Measurements from ENCODE around the gene KLHDC10. TPM values are rescaled to one million over a fixed set of nuclear protein-coding genes. Genes with fewer than 3 reads are reported as not detected.
"Not testable (repeated sequence)": the region's sequence is repeated elsewhere in the genome, so short reads cannot be mapped to it uniquely, and the experiment has no call there.

The KLHDC10 gene
- total RNA-seq, 2 experiments from 2014 or later = 7.0 to 8.8 TPM

DNA sequence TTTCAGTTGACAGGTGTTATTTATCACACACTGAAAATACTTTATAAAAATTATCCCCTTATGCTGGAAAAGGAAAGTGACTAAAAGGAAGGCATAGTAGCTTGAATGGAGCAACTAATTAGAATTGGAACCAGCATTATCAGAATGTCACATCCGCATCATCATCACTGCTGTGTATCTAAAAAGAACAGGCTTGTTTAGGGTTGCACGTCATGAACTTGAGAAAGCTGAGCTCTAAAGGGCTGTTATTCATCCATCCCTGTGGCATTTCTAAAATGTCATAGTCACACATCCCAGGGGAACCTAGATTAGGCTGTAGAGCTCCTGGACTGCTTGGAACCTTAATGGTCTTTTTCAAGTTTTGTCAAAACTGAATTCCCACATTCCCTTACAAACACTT, 54.4 kb downstream of the KLHDC10 start:
- POLR2A ChIA-PET = no interaction called here
- intact Hi-C loops (cut with DNase I, micrococcal nuclease) = no loop called here

GRCh38 chr7:130126840-130127239, 56.5 kb downstream of the KLHDC10 start:
- peaks cover 83% of the 10 kb centered on the region for H3K36me3 ChIP-seq (ENCODE audit: insufficient read depth, low read length)
- H3K9me3 ChIP-seq (ENCODE audit: control insufficient read depth in 1 of 2, insufficient read depth in 1 of 2, low read length in 2 of 2); H3K9me3 Mint-ChIP-seq; H3K4me3 ChIP-seq (ENCODE audit: low read length); H3K4me1 Mint-ChIP-seq (ENCODE audit: low read depth); H3K27me3 Mint-ChIP-seq; CTCF ChIA-PET; H3K27ac ChIP-seq (ENCODE audit: low read depth in 1 of 2, low read length in 2 of 2); ATAC-seq (ENCODE audit: poor library complexity); H3K4me1 ChIP-seq (ENCODE audit: insufficient read depth, low read length); H3K27ac Mint-ChIP-seq; POLR2A ChIA-PET; intact Hi-C loops (cut with DNase I, micrococcal nuclease); DNase-seq; H3K27me3 ChIP-seq (ENCODE audit: control insufficient read depth in 1 of 2, insufficient read depth in 2 of 2, low read length in 2 of 2); H3K4me3 Mint-ChIP-seq: not testable (repeated sequence)
- peaks cover 89% of the 10 kb centered on the region for H3K36me3 Mint-ChIP-seq (ENCODE audit: low read depth)

More for the DNA sequence above, 54.4 kb downstream of the KLHDC10 start:
- Histone ChIP-seq H3K9me3 (ENCODE audit: control insufficient read depth in 1 of 2, insufficient read depth in 1 of 2, low read length in 2 of 2) (no peaks in the 10 kb centered on the region), H3K4me1 (ENCODE audit: insufficient read depth, low read length) (no peaks in the 10 kb centered on the region), H3K4me3 (ENCODE audit: low read length) (no peak overlapping the region), H3K36me3 (ENCODE audit: insufficient read depth, low read length) (peaks cover 81% of the 10 kb centered on the region), H3K27ac (ENCODE audit: low read depth in 1 of 2, low read length in 2 of 2) (no peak overlapping the region), H3K27me3 (ENCODE audit: control insufficient read depth in 1 of 2, insufficient read depth in 2 of 2, low read length in 2 of 2) (no peaks in the 10 kb centered on the region)
- Mint-ChIP-seq H3K9me3 (no peaks in the 10 kb centered on the region), H3K4me1 (ENCODE audit: low read depth) (no peaks in the 10 kb centered on the region), H3K27ac (no peak overlapping the region), H3K36me3 (ENCODE audit: low read depth) (peaks cover 90% of the 10 kb centered on the region), H3K4me3 (no peak overlapping the region), H3K27me3 (no peaks in the 10 kb centered on the region)
- DNase-seq = no peak
- no peak for ATAC-seq (ENCODE audit: poor library complexity)
- CTCF ChIA-PET = no interaction called here
- TF ChIP-seq, protein P1, sequence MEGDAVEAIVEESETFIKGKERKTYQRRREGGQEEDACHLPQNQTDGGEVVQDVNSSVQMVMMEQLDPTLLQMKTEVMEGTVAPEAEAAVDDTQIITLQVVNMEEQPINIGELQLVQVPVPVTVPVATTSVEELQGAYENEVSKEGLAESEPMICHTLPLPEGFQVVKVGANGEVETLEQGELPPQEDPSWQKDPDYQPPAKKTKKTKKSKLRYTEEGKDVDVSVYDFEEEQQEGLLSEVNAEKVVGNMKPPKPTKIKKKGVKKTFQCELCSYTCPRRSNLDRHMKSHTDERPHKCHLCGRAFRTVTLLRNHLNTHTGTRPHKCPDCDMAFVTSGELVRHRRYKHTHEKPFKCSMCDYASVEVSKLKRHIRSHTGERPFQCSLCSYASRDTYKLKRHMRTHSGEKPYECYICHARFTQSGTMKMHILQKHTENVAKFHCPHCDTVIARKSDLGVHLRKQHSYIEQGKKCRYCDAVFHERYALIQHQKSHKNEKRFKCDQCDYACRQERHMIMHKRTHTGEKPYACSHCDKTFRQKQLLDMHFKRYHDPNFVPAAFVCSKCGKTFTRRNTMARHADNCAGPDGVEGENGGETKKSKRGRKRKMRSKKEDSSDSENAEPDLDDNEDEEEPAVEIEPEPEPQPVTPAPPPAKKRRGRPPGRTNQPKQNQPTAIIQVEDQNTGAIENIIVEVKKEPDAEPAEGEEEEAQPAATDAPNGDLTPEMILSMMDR (IDR thresholded peaks at IDR 0.05) = no peak

DNA sequence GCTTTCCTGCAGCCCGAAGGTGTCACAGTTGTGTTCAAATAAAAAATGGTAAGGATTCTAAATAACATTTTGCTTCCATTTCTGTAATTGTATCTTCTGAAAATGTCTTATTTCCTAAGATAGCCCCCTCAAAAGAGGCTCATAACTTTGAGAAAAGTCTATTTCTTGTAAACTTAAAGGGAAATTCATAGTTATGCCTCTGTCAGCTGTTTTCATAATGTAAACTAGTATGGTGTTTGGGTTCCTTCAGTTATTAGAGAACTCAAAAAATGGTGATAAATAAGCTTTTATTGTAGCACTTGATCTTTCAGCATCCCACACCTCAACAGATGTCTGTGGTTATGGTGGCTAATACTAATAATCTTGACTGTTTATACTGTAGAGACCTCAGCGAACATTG, 57.1 kb downstream of the KLHDC10 start:
- H3K27ac ChIP-seq (ENCODE audit: low read depth in 1 of 2, low read length in 2 of 2) = no peak overlapping the region
- H3K27me3 Mint-ChIP-seq = no peaks in the 10 kb centered on the region
- no peak overlapping the region for H3K4me3 Mint-ChIP-seq
- no peaks in the 10 kb centered on the region for H3K4me1 Mint-ChIP-seq (ENCODE audit: low read depth)
- no peak for DNase-seq
- H3K27ac Mint-ChIP-seq = no peak overlapping the region
- no peak for ATAC-seq (ENCODE audit: poor library complexity)
- H3K36me3 ChIP-seq (ENCODE audit: insufficient read depth, low read length) = peaks cover 81% of the 10 kb centered on the region
- ChIA-PET POLR2A (no interaction called here), CTCF (interaction anchor here (1.5 kb wide), 1 partner anchor 12 kb away, joined by 3 read pairs; no protein-coding TSS in a partner anchor)
- no peaks in the 10 kb centered on the region for H3K27me3 ChIP-seq (ENCODE audit: control insufficient read depth in 1 of 2, insufficient read depth in 2 of 2, low read length in 2 of 2)
- no peak overlapping the region for H3K4me3 ChIP-seq (ENCODE audit: low read length)
- peaks cover 89% of the 10 kb centered on the region for H3K36me3 Mint-ChIP-seq (ENCODE audit: low read depth)
- TF ChIP-seq, protein P1 (IDR thresholded peaks at IDR 0.05) = no peak
- H3K9me3 Mint-ChIP-seq = no peaks in the 10 kb centered on the region
- intact Hi-C loops (cut with DNase I, micrococcal nuclease) = no loop called here
- no peaks in the 10 kb centered on the region for H3K4me1 ChIP-seq (ENCODE audit: insufficient read depth, low read length)
- no peaks in the 10 kb centered on the region for H3K9me3 ChIP-seq (ENCODE audit: control insufficient read depth in 1 of 2, insufficient read depth in 1 of 2, low read length in 2 of 2)

DNA sequence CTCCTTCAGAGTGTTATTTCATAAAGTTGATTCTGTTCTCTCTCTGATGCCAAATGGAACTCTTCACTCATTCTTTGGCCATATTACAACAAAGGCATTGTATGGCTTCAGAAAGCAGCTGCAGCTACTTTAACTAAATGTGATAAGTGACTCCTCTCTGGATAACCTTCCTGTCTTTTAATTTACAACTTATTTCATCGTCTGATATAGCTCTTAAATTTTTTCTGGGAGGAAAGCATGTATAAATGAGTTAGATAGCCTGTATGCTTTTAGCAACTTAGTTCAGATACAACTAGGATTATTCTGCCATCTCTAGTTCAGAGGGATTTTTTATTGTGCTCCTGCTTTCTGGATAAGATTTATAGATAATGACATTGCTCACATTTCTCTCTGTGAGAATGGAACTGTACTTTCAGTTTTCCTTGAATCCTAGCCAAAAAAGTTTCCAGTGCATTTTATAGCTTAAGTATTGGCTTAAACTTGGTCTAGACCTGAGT, 57.5 kb downstream of the KLHDC10 start:
- TF ChIP-seq, protein P1 (IDR thresholded peaks at IDR 0.05) = no peak
- ATAC-seq (ENCODE audit: poor library complexity) = no peak
- ChIA-PET POLR2A (no interaction called here), CTCF (interaction anchor here (1.5 kb wide), 1 partner anchor 13 kb away, joined by 3 read pairs; no protein-coding TSS in a partner anchor)
- no peak overlapping the region for H3K4me3 ChIP-seq (ENCODE audit: low read length)
- Mint-ChIP-seq H3K4me1 (ENCODE audit: low read depth) (no peaks in the 10 kb centered on the region), H3K4me3 (no peak overlapping the region), H3K36me3 (ENCODE audit: low read depth) (peaks cover 84% of the 10 kb centered on the region), H3K9me3 (no peaks in the 10 kb centered on the region), H3K27me3 (no peaks in the 10 kb centered on the region), H3K27ac (no peak overlapping the region)
- intact Hi-C loops (cut with DNase I, micrococcal nuclease) = no loop called here
- H3K27ac ChIP-seq (ENCODE audit: low read depth in 1 of 2, low read length in 2 of 2) = no peak overlapping the region
- H3K36me3 ChIP-seq (ENCODE audit: insufficient read depth, low read length) = peaks cover 78% of the 10 kb centered on the region
- no peaks in the 10 kb centered on the region for H3K4me1 ChIP-seq (ENCODE audit: insufficient read depth, low read length)
- DNase-seq = no peak
- H3K9me3 ChIP-seq (ENCODE audit: control insufficient read depth in 1 of 2, insufficient read depth in 1 of 2, low read length in 2 of 2) = no peaks in the 10 kb centered on the region
- no peaks in the 10 kb centered on the region for H3K27me3 ChIP-seq (ENCODE audit: control insufficient read depth in 1 of 2, insufficient read depth in 2 of 2, low read length in 2 of 2)
